Heart right ventricle (tissue), 16 donors: ENCODE data around the gene ILF2. TPM values are rescaled to one million over a fixed set of nuclear protein-coding genes. Genes with fewer than 3 reads are reported as not detected.
"Not testable (repeated sequence)": the region's sequence is repeated elsewhere in the genome, so short reads cannot be mapped to it uniquely, and the experiment has no call there.

Source experiments
- ATAC-seq, 8 donors: fragments of 200-7000 bp; cut with Tn5 transposase; one replicate each; pipeline ENCODE4 v1.9.1; 2020; ENCODE audit warnings: mild to moderate bottlenecking in 8 of 8, moderate library complexity in 8 of 8, moderate number of reproducible peaks in 1 of 8
- DNase-seq, 2 donors: peaks; one replicate each; pipeline ENCODE4 v3.0.0-alpha.2; 2020
- H3K27ac ChIP-seq, 10 donors: fragments of 200-600 bp; sonication (generic) in 2 of 10; one replicate each; pipeline versions ENCODE4 v1.5.0 to v1.8.0; 2020 to 2022; ENCODE audit warnings: mild to moderate bottlenecking in 3 of 10
- H3K27me3 ChIP-seq, 7 donors: fragments of 200-600 bp; one replicate each; pipeline ENCODE4 v1.8.0; 2021 to 2022; ENCODE audit warnings: mild to moderate bottlenecking in 2 of 7
- H3K36me3 ChIP-seq, 9 donors: fragments of 200-600 bp; sonication (generic) in 1 of 9; one replicate each; pipeline versions ENCODE4 v1.5.0 to v1.8.0; 2020 to 2022; ENCODE audit warnings: mild to moderate bottlenecking in 2 of 9
- H3K4me1 ChIP-seq, 9 donors: fragments of 200-600 bp; sonication (generic) in 1 of 9; one replicate each; pipeline versions ENCODE4 v1.5.0 to v1.8.0; 2020 to 2022; ENCODE audit warnings: mild to moderate bottlenecking in 4 of 9
- H3K4me3 ChIP-seq, 10 donors: fragments of 200-600 bp; sonication (generic) in 2 of 10; one replicate each; pipeline versions ENCODE4 v1.5.0 to v1.8.0; 2020 to 2022; ENCODE audit warnings: mild to moderate bottlenecking in 7 of 10, moderate library complexity in 2 of 10
- H3K9me3 ChIP-seq, 11 donors: fragments of 200-600 bp in 10 of 11; sonication (generic) in 2 of 11; one replicate each; pipeline versions ENCODE4 v1.5.0 to v1.8.0; 2013 to 2022; ENCODE audit warnings: mild to moderate bottlenecking in 2 of 11, control low read depth in 1 of 11, moderate library complexity in 1 of 11
- CTCF ChIP-seq, 9 donors: fragments of 200-600 bp; sonication (generic) in 2 of 9; IDR thresholded peaks; one replicate each; pipeline versions ENCODE4 v1.5.0 to v1.8.0; 2021 to 2022; ENCODE audit warnings: antibody characterized with exemption in 9 of 9, mild to moderate bottlenecking in 5 of 9, moderate library complexity in 1 of 9
- WGBS, 2 donors: extraction: QIAGEN DNeasy Blood & Tissue Kit; methylation state at CpG; one replicate each; pipeline ENCODE4 v1.1.7; 2013; ENCODE audit warnings: inconsistent platforms in 1 of 2; 5-methylcytosine and 5-hydroxymethylcytosine counted together
- intact Hi-C, 10 donors: fragments of 100-400 bp; cut with DNase I; formaldehyde crosslinking; loops; one replicate each; pipeline versions ENCODE4 v1.11.1 to v1.14.2; 2022
- polyA plus RNA-seq, 2 donors: library from polyadenylated mRNA; stranded (reverse); fragments of 200-250 nt; gene quantifications; one replicate each; pipeline ENCODE4 v1.2.3, GENCODE V29; 2013
- total RNA-seq, 10 donors: library from RNA; stranded (reverse); fragmentation: NEBNext Ultra II Directional in 3 of 10; extraction: Animal tissue kit (Norgen Biotek cat#: 25700) in 3 of 10; gene quantifications; one replicate each; pipeline versions ENCODE4 v1.2.1 to v1.2.4, GENCODE V29; 2021 to 2023
- donor health status: Arrhythmogenic right ventricular cardiomyopathy.
- donor health status: ischemic (EF 13 %, LVEDD 7.1; RV severe dilation, severe dysfunction).
- donor health status: healthy with polysubstance abuse.
- donor health status: DM: no; HTN: yes; CAD: no.
- donor health status: DM: no; HTN: no; CAD: no.
- donor health status: ischemic (EF 25% LVEDD 6.9; RV normal size, moderate dysfunction).
- donor health status: ischemic (EF 25% LVEDD 5.7; RV mildly dilated, moderate dysfunction).
- donor health status: healthy.
- donor health status: DM: yes; HTN: yes; CAD: no.
- donor health status: Ischemic cardiomyopathy.
- donor health status: ischemic (EF 35%, LVEDD 5.7; RV mildly dilated, moderate dysfunction).
- donor health status: nonischemic (EF 11% LVEDD 7.7; RV severe dilation, severe dysfunction).
- donor health status: DM: yes; HTN: yes; CAD: no.
- donor health status: PGD.
- donor health status: ischemic (EF 29% LVEDD 5.4; RV normal size, mild dysfunction).
- donor health status: nonischemic (EF 23%, LVEDD 6.1; RV moderate dilation, normal function).

ILF2 gene
- total and polyA plus RNA-seq, 12 donors, result 17.3 to 114 (median 70.8) TPM

- no peak overlapping the region for H3K4me3 ChIP-seq
- no peaks in the 10 kb centered on the region for H3K9me3 ChIP-seq
- ATAC-seq (no peak), DNase-seq (no peak)
- intact Hi-C loops, result no loop called here
- no peak for TF ChIP-seq CTCF (IDR thresholded peaks at IDR 0.05)
- no peaks in the 10 kb centered on the region for H3K27me3 ChIP-seq
- peaks cover 0 to 78% (median 45%) of the 10 kb centered on the region in 9 donors for H3K4me1 ChIP-seq
- H3K27ac ChIP-seq, result peak overlapping the region in 6 of 10 donors; percentile 1 to 66 (median 29)
- H3K36me3 ChIP-seq, result peaks cover 0 to 87% (median 62%) of the 10 kb centered on the region in 9 donors
These were observed 27.0 kb downstream of the ILF2 start for GRCh38 chr1:153643816-153644215.

GRCh38 chr1:153643100-153643499 lies 27.7 kb downstream of the ILF2 start:
- intact Hi-C loops, result no loop called here
- peak overlapping the region in 4 of 10 donors; percentile 3 to 66 (median 35) for H3K27ac ChIP-seq
- DNase-seq (no peak), ATAC-seq (no peak)
- H3K27me3 ChIP-seq, result no peaks in the 10 kb centered on the region
- no peak for TF ChIP-seq CTCF (IDR thresholded peaks at IDR 0.05)
- H3K4me3 ChIP-seq, result no peak overlapping the region
- 92% methylated on average over 11 of the region's 11 CpGs for WGBS, 2 donors
- peaks cover 0 to 94% (median 69%) of the 10 kb centered on the region in 9 donors for H3K36me3 ChIP-seq
- no peaks in the 10 kb centered on the region for H3K9me3 ChIP-seq
- peaks cover 0 to 81% (median 52%) of the 10 kb centered on the region in 9 donors for H3K4me1 ChIP-seq

GRCh38 chr1:153642161-153642560 lies 28.6 kb downstream of the ILF2 start:
- DNase-seq (no peak), ATAC-seq (no peak)
- Histone ChIP-seq H3K27me3 (no peaks in the 10 kb centered on the region), H3K9me3 (no peaks in the 10 kb centered on the region), H3K4me3 (no peak overlapping the region), H3K36me3 (peaks cover 0 to 100% (median 73%) of the 10 kb centered on the region in 9 donors), H3K27ac (peak overlapping the region in 1 of 10 donors; percentile 73), H3K4me1 (peaks cover 0 to 81% (median 61%) of the 10 kb centered on the region in 9 donors)
- intact Hi-C loops, result no loop called here
- no peak for TF ChIP-seq CTCF (IDR thresholded peaks at IDR 0.05)
- WGBS, 2 donors, result 82 to 83% methylated on average over 11 of the region's 11 CpGs

GRCh38 chr1:153640861-153641260 lies 29.9 kb downstream of the ILF2 start:
- Histone ChIP-seq H3K9me3 (no peaks in the 10 kb centered on the region), H3K4me3 (no peak overlapping the region), H3K27me3 (no peaks in the 10 kb centered on the region), H3K27ac (peak overlapping the region in 3 of 10 donors; percentile 73 to 100 (median 100)), H3K4me1 (peaks cover 6 to 92% (median 74%) of the 10 kb centered on the region in 9 donors), H3K36me3 (peaks cover 0 to 100% (median 77%) of the 10 kb centered on the region in 9 donors)
- WGBS, 2 donors, result 48 to 60% methylated on average over 6 of the region's 6 CpGs
- ATAC-seq, result no peak
- intact Hi-C loops, result no loop called here
- DNase-seq, result no peak
- no peak for TF ChIP-seq CTCF (IDR thresholded peaks at IDR 0.05)

GRCh38 chr1:153640213-153640612 lies 30.6 kb downstream of the ILF2 start:
- ATAC-seq, H3K27me3 ChIP-seq, intact Hi-C loops, H3K4me3 ChIP-seq, DNase-seq, H3K9me3 ChIP-seq: not testable (repeated sequence)
- peaks cover 6 to 99% (median 81%) of the 10 kb centered on the region in 9 donors for H3K4me1 ChIP-seq
- peaks cover 0 to 100% (median 70%) of the 10 kb centered on the region in 9 donors for H3K36me3 ChIP-seq
- peak overlapping the region in 6 of 10 donors; percentile 73 to 100 (median 100) for H3K27ac ChIP-seq
- WGBS, 2 donors, result 91 to 94% methylated on average over 5 of the region's 5 CpGs
